GM21526 (cell line): Measurements from ENCODE around the gene ABCA5.
A peak's percentile ranks its signal among the peaks of the same experiment; 100 is the strongest.

ENCODE experiments used
- ATAC-seq: cut with Tn5 transposase; IDR thresholded peaks from one replicate; pipeline ENCODE4 v1.9.1; 2021; ENCODE audit warnings: moderate library complexity; ENCODE audit not compliant: unreplicated experiment, low FRiP score

Gene ABCA5

GRCh38 chr17:69268543-69269014 lies 58.4 kb downstream of the ABCA5 start:
- no peak for ATAC-seq

- no peak for ATAC-seq
These were observed 59.7 kb downstream of the ABCA5 start for GRCh38 chr17:69267219-69267618.

- ATAC-seq: no peak
These were observed 61.1 kb downstream of the ABCA5 start for GRCh38 chr17:69265873-69266272.

GRCh38 chr17:69254187-69254586 lies 72.7 kb downstream of the ABCA5 start:
- no peak for ATAC-seq

GRCh38 chr17:69250641-69251040 lies 76.3 kb downstream of the ABCA5 start:
- ATAC-seq: no peak

GRCh38 chr17:69246726-69247375 lies 80.1 kb downstream of the ABCA5 start:
- ATAC-seq: no peak

GRCh38 chr17:69246202-69246601 lies 80.7 kb downstream of the ABCA5 start:
- no peak for ATAC-seq

- no peak for ATAC-seq
These were observed 81.3 kb downstream of the ABCA5 start for GRCh38 chr17:69245617-69246016.

- no peak for ATAC-seq
These were observed 87.0 kb downstream of the ABCA5 start for GRCh38 chr17:69239611-69240600.

GRCh38 chr17:69236946-69237345 lies 90.0 kb downstream of the ABCA5 start:
- ATAC-seq: no peak

- no peak for ATAC-seq
These were observed 90.5 kb downstream of the ABCA5 start for GRCh38 chr17:69236464-69236863.

- peak; percentile 90 for ATAC-seq
These were observed 91.4 kb downstream of the ABCA5 start for GRCh38 chr17:69235338-69236058.

GRCh38 chr17:69232650-69233049 lies 94.3 kb downstream of the ABCA5 start:
- ATAC-seq: no peak

GRCh38 chr17:69231521-69231920 lies 95.4 kb downstream of the ABCA5 start:
- ATAC-seq: no peak

GRCh38 chr17:69230939-69231338 lies 96.0 kb downstream of the ABCA5 start:
- ATAC-seq: no peak

- ATAC-seq: no peak
These were observed 98.4 kb downstream of the ABCA5 start, which contains the start of gene ABCA10 for GRCh38 chr17:69228576-69228975. Gene ABCA10 (minus strand): TSS chr17:69228824. CDS start chr17:69225358, 3,466 bp downstream.

GRCh38 chr17:69228018-69228417 lies 98.9 kb downstream of the ABCA5 start:
- no peak for ATAC-seq

- no peak for ATAC-seq
These were observed 99.4 kb downstream of the ABCA5 start for GRCh38 chr17:69227541-69227940.

GRCh38 chr17:69223809-69224208 lies 103.1 kb downstream of the ABCA5 start:
- peak; percentile 72 for ATAC-seq

- ATAC-seq: no peak
These were observed 104.2 kb downstream of the ABCA5 start for GRCh38 chr17:69222707-69223258.
